Muscle of arm (tissue), 12 donors: ENCODE data around the gene RHD. TPM values are rescaled to one million over a fixed set of nuclear protein-coding genes. Genes with fewer than 3 reads are reported as not detected.
A peak's percentile ranks its signal among the peaks of the same experiment; 100 is the strongest.
"Not testable (repeated sequence)": the region's sequence is repeated elsewhere in the genome, so short reads cannot be mapped to it uniquely, and the experiment has no call there.

ENCODE experiments used
- DNase-seq: peaks from one replicate; pipeline ENCODE4 v3.0.0-alpha.2; 2013
- polyA plus RNA-seq, 12 donors: library from polyadenylated mRNA; unstranded; fragments of 120-200 nt; gene quantifications; one replicate each; pipeline ENCODE4 v1.2.1, GENCODE V29; 2013; ENCODE audit not compliant: insufficient read length in 12 of 12

Gene RHD
- polyA plus RNA-seq, 12 donors = 0.14 to 1.1 (median 0.71) TPM; not detected in 2

- DNase-seq = no peak
These were observed 16.4 kb upstream of the RHD start for GRCh38 chr1:25255706-25256577.

- no peak for DNase-seq
These were observed 15.7 kb upstream of the RHD start for GRCh38 chr1:25256578-25256965.

- no peak for DNase-seq
These were observed 15.1 kb upstream of the RHD start for GRCh38 chr1:25257196-25257595.

- not testable (repeated sequence) for DNase-seq
These were observed 12.5 kb upstream of the RHD start for GRCh38 chr1:25259813-25260212.

GRCh38 chr1:25260336-25260735 lies 12.0 kb upstream of the RHD start:
- not testable (repeated sequence) for DNase-seq

GRCh38 chr1:25266554-25267287 lies 5.6 kb upstream of the RHD start:
- DNase-seq = not testable (repeated sequence)

- DNase-seq = peak; percentile 57
These were observed 4.8 kb upstream of the RHD start for GRCh38 chr1:25267288-25268142.

- not testable (repeated sequence) for DNase-seq
These were observed 4.1 kb upstream of the RHD start for GRCh38 chr1:25268143-25268760.

GRCh38 chr1:25275648-25276047 lies 3.3 kb downstream of the RHD start:
- DNase-seq = not testable (repeated sequence)

- DNase-seq = not testable (repeated sequence)
These were observed 5.0 kb downstream of the RHD start for GRCh38 chr1:25277295-25277694.

GRCh38 chr1:25278358-25278757 lies 6.0 kb downstream of the RHD start:
- not testable (repeated sequence) for DNase-seq

GRCh38 chr1:25278790-25279189 lies 6.5 kb downstream of the RHD start:
- DNase-seq = not testable (repeated sequence)

- not testable (repeated sequence) for DNase-seq
These were observed 7.4 kb downstream of the RHD start for GRCh38 chr1:25279693-25280111.

- DNase-seq = not testable (repeated sequence)
These were observed 13.6 kb downstream of the RHD start for GRCh38 chr1:25285862-25286261.

GRCh38 chr1:25287164-25287563 lies 14.9 kb downstream of the RHD start:
- DNase-seq = not testable (repeated sequence)

- DNase-seq = not testable (repeated sequence)
These were observed 16.3 kb downstream of the RHD start for GRCh38 chr1:25288573-25289101.

- DNase-seq = not testable (repeated sequence)
These were observed 17.7 kb downstream of the RHD start for GRCh38 chr1:25290043-25290442.

- not testable (repeated sequence) for DNase-seq
These were observed 21.1 kb downstream of the RHD start for GRCh38 chr1:25293426-25293825.

- DNase-seq = not testable (repeated sequence)
These were observed 22.8 kb downstream of the RHD start for GRCh38 chr1:25294889-25295826.

GRCh38 chr1:25296501-25296900 lies 24.2 kb downstream of the RHD start:
- not testable (repeated sequence) for DNase-seq
